ENCODE measurements around the gene ACTA1.
"Not testable (repeated sequence)": the region's sequence is repeated elsewhere in the genome, so short reads cannot be mapped to it uniquely, and the experiment has no call there.

Gene ACTA1

GRCh38 chr1:229409616-229410369, 24.1 kb downstream of the ACTA1 start:
- no peak for DNase-seq (ENCODE audit: low read depth in 2 of 2)

DNA sequence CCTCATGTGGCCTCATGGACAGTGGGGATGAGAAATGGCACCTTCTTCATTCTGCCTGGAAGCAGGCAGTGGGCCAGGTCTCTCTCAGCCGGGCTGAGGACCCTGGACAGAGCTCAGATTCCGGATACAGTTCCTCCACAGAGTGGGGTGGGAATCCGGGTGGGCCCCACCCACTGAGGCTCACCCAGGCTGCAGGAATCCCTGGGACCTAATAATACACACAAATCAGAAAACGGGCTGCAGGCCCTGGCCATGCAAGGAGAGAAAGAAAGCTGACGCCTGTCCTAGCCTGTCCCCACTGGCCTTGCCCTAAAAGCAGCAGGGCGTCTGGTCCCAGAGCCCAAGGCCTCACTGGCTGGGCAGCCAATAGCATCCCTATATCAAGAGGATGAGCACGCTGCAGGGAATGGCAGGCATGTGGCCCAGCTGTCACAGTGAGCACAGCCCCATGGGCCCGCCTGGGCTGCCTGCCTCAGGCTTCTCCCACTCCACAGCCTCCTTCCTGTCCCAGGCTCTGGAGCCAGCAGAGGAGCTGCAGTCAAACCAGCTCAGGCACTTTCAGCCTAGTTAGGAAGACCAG, 25.3 kb downstream of the ACTA1 start:
- no peak for DNase-seq (ENCODE audit: low read depth in 2 of 2)

- DNase-seq (ENCODE audit: low read depth in 2 of 2) = no peak
Measured at GRCh38 chr1:229407206-229408026, 26.5 kb downstream of the ACTA1 start.

DNA sequence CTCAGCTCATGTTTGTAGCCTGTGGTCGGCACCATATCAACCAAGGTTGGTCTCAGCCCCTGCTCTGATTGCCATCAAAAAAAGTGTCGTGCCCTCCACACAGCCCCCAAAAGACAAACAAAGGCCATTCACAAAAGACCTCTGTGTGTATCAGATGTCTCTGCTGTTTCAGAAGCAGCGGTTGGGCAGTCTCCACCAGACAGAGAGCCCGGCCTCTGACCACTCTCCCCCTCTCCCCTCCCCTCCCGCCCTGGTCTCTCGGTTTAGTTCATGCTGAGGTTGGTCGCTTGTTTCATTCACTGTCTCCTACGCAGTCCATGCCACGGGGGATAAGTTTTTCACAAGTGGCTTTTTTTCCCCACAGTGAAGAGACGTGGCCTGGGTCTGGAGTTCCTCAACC, 27.1 kb downstream of the ACTA1 start:
- DNase-seq (ENCODE audit: low read depth in 2 of 2) = no peak

DNA sequence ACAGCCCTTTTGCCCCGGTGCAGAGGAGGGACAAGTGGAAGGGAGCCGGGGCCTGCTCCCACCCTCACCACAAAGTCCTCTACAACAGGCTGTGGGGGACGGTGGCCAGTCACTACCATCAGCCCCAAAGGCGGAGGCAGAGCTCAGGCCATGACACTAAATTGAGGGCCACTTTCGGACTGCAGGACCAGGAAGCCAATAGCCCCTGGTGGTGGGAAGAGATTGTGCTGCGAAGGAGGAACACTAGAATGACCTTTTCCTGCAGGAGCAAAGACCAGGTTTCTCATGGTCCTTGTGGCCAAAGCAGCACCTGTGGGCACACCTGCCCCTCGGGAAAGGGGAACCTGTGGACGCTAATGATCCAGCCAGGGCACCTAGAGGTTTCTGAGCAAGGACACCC, 30.3 kb downstream of the ACTA1 start:
- DNase-seq (ENCODE audit: low read depth in 2 of 2) = no peak

DNA sequence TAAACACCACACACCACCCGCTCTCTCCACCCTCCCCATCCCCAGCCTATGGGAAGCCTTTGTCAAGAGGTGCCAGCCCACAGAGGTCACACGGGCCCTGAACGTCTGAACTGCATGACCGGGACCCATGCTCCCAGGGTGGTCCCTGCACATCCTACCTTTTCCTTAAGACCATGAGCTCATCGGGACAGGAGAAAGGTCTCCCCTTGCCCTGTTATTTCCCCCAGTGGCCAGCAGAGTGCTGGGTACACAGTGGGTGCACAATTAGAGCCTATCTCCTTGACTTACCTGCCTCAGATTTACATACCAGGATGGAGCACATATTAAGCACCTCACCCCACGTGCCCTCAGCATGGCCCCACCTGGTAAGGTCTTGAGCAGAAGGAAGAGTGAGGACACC, 30.9 kb downstream of the ACTA1 start:
- no peak for DNase-seq (ENCODE audit: low read depth in 2 of 2)

DNA sequence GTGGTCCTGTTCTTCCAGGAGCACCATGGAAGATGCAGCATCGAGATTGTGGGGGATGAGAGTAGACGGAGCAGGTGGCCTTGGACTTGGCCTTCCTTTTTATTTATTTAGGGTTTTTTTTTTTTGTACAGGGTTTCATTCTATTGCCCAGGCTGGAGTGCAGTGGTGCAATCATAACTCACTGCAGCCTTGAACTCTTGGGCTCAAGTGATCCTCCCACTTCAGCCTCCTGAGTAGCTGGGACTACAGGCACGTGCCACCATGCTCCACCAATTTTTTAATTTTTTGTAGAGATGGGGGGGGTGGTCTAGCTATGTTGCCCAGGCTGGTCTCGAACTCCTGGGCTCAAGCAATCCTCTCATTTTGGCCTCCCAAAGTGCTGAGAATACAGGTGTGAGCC, 31.6 kb downstream of the ACTA1 start:
- not testable (repeated sequence) for DNase-seq (ENCODE audit: low read depth in 2 of 2)

- DNase-seq (ENCODE audit: low read depth in 2 of 2) = no peak
Measured at GRCh38 chr1:229397762-229398161, 36.1 kb downstream of the ACTA1 start.

DNA sequence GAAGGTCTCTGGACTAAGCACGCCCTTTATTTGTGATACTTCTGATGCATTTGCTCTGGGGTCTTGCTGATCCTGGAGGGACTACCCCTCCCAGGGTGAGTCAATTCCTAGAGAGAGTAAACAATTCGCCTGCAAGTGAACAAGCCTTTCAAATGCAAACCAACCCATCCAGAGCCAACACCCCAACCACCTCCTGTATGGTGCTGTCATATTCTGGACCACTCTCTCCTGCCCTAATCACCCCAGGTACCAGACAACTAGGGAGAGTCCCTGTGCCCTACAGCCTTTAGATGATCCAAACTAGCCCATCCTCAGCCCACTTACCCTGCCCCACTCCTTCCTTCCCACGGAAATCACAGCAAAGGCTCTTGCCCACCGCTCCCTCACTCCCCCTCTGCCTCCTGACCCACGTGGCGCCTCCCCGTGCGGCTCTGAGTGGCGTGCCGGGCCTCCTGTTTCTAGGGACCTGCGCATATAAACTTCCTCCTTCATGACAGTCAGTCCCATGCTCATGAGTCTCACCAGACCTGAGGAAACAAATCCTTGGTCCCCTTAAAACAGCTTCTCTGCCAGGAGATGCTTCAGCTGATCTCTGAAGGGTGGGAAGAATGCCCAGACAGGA, 37.2 kb downstream of the ACTA1 start:
- no peak for DNase-seq (ENCODE audit: low read depth in 2 of 2)

DNA sequence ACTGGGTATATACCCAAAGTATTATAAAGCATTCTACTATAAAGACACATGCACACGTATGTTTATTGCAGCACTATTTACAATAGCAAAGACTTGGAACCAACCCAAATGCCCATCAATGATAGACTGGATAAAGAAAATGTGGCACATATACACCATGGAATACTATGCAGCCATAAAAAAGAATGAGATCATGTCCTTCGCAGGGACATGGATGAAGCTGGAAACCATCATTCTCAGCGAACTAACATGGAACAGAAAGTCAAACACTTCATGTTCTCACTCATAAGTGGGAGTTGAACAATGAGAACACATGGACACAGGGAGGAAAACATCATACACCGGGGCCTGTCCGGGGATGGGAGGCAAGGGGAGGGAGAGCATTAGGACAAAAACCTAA, 39.4 kb downstream of the ACTA1 start:
- not testable (repeated sequence) for DNase-seq (ENCODE audit: low read depth in 2 of 2)

- no peak for DNase-seq (ENCODE audit: low read depth in 2 of 2)
Measured at GRCh38 chr1:229392936-229393335, 41.0 kb downstream of the ACTA1 start.

DNA sequence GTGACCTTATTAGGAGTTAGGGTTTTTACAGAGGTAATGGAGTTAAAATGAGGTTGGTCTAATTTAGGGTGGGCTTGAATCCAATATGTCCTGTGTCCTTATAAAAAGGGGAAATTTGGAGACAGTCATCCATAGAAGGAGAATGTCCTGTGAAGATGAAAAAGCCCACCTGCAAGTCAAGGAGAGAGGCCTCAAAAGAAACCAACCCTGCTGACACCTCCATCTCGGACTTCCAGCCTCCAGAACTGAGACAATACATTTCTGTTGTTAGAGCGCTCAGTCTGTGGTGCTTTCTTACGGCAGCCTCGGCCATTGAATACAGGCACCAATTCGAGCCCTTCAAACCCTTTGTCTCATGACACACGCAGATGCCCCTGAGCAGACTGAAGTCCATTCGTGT, 43.8 kb downstream of the ACTA1 start:
- no peak for DNase-seq (ENCODE audit: low read depth in 2 of 2)

- no peak for DNase-seq (ENCODE audit: low read depth in 2 of 2)
Measured at GRCh38 chr1:229388897-229389580, 44.9 kb downstream of the ACTA1 start.

DNA sequence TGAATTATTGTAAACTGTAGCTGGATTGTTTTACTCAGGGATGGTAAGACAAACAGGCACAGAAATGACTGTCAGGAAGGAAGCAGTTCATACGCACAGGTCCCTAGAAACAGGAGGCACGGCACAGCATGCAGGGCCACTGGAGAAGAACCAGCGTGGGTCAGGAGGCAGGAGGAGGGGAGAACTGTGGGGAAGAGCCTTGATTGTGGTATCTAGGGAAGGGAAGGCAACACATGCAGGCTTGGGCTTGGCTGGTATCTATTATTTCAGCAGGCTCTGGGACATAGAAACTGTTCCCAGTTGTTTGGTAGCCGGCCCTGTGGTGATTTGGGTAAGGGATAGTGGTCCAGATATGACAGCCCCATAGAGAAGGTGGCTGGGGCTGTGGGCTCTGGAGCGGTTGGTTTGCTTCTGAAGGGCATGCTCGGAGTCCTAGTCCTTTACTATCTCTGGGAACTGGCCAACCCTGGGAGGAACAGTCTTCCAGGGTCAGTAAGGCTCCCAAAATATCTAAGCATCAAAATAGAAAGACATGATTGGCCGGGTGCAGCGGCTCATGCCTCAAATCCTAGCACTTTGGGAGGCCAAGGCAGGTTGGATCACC, 47.9 kb downstream of the ACTA1 start:
- DNase-seq (ENCODE audit: low read depth in 2 of 2) = no peak

- no peak for DNase-seq (ENCODE audit: low read depth in 2 of 2)
Measured at GRCh38 chr1:229384822-229385221, 49.1 kb downstream of the ACTA1 start.

GRCh38 chr1:229383961-229384360, 49.9 kb downstream of the ACTA1 start:
- no peak for DNase-seq (ENCODE audit: low read depth in 2 of 2)

- no peak for DNase-seq (ENCODE audit: low read depth in 2 of 2)
Measured at GRCh38 chr1:229383188-229383587, 50.7 kb downstream of the ACTA1 start.

All from stimulated activated CD8-positive, alpha-beta memory T cell treated with anti-CD3 and anti-CD28 coated beads, Interleukin-7, amount 100 ng/mL, for 1 hour (primary cell).